Activated T-cell treated with anti-CD3 and anti-CD28 coated beads, Interleukin-2, amount 50 U/mL, for 4 hours (primary cell): ENCODE results near the gene ERICH6. TPM values are rescaled to one million over a fixed set of nuclear protein-coding genes. Genes with fewer than 3 reads are reported as not detected.
"Not testable (repeated sequence)": the region's sequence is repeated elsewhere in the genome, so short reads cannot be mapped to it uniquely, and the experiment has no call there.

Experiments used
- ATAC-seq, 2 donors: fragments of 200-7000 bp; cut with Tn5 transposase; one replicate each; pipeline ENCODE4 v1.10.0; 2021
- DNase-seq: peaks from one replicate; pipeline ENCODE4 v3.0.0-alpha.2; 2020
- H3K27me3 Mint-ChIP-seq: one replicate; pipeline ENCODE4 v1.8.0; 2021; ENCODE audit warnings: low read depth, mixed read lengths
- H3K36me3 Mint-ChIP-seq: one replicate; pipeline ENCODE4 v1.8.0; 2022; ENCODE audit warnings: mixed read lengths; ENCODE audit not compliant: insufficient read depth
- H3K4me1 Mint-ChIP-seq: one replicate; pipeline ENCODE4 v1.8.0; 2021; ENCODE audit warnings: low read depth, mixed read lengths
- H3K4me3 Mint-ChIP-seq: one replicate; pipeline ENCODE4 v1.8.0; 2021; ENCODE audit warnings: mild to moderate bottlenecking, moderate library complexity, mixed read lengths
- H3K9me3 Mint-ChIP-seq: one replicate; pipeline ENCODE4 v1.8.0; 2021; ENCODE audit warnings: mixed read lengths
- total RNA-seq, 3 donors: library from RNA; stranded (reverse); gene quantifications; one replicate each; pipeline ENCODE4 v1.2.1, GENCODE V29; 2021

ERICH6 gene
- total RNA-seq, 3 donors from 2014 or later: not detected

- H3K36me3 Mint-ChIP-seq: peaks cover 45% of the 10 kb centered on the region
- ATAC-seq: no peak
- H3K27me3 Mint-ChIP-seq: no peaks in the 10 kb centered on the region
- peaks cover 6% of the 10 kb centered on the region for H3K4me1 Mint-ChIP-seq
- no peaks in the 10 kb centered on the region for H3K9me3 Mint-ChIP-seq
- no peak for DNase-seq
- H3K4me3 Mint-ChIP-seq: no peak overlapping the region
Measured at GRCh38 chr3:150627557-150627956, 76.2 kb downstream of the ERICH6 start.

GRCh38 chr3:150626148-150626930 is 77.4 kb downstream of the ERICH6 start:
- Mint-ChIP-seq H3K27me3 (no peaks in the 10 kb centered on the region), H3K4me3 (no peak overlapping the region), H3K4me1 (peaks cover 15% of the 10 kb centered on the region), H3K36me3 (peaks cover 47% of the 10 kb centered on the region), H3K9me3 (no peaks in the 10 kb centered on the region)
- DNase-seq (no peak), ATAC-seq (no peak)

- Mint-ChIP-seq H3K9me3 (no peaks in the 10 kb centered on the region), H3K4me3 (no peak overlapping the region), H3K36me3 (peaks cover 40% of the 10 kb centered on the region), H3K27me3 (no peaks in the 10 kb centered on the region), H3K4me1 (peaks cover 33% of the 10 kb centered on the region)
- ATAC-seq (no peak), DNase-seq (no peak)
Measured at GRCh38 chr3:150623945-150624344, 79.8 kb downstream of the ERICH6 start.

GRCh38 chr3:150622955-150623354 is 80.8 kb downstream of the ERICH6 start:
- H3K4me1 Mint-ChIP-seq: peaks cover 38% of the 10 kb centered on the region
- not testable (repeated sequence) for H3K27me3 Mint-ChIP-seq, H3K4me3 Mint-ChIP-seq, H3K9me3 Mint-ChIP-seq, DNase-seq, ATAC-seq
- peaks cover 46% of the 10 kb centered on the region for H3K36me3 Mint-ChIP-seq

- DNase-seq (no peak), ATAC-seq (no peak)
- peaks cover 44% of the 10 kb centered on the region for H3K4me1 Mint-ChIP-seq
- no peaks in the 10 kb centered on the region for H3K27me3 Mint-ChIP-seq
- H3K36me3 Mint-ChIP-seq: peaks cover 31% of the 10 kb centered on the region
- H3K4me3 Mint-ChIP-seq: no peak overlapping the region
- no peaks in the 10 kb centered on the region for H3K9me3 Mint-ChIP-seq
Measured at GRCh38 chr3:150620002-150620689, 83.6 kb downstream of the ERICH6 start.

GRCh38 chr3:150613709-150614480 is 89.8 kb downstream of the ERICH6 start:
- DNase-seq (no peak), ATAC-seq (peak in 1 of 2 donors; percentile 44)
- Mint-ChIP-seq H3K4me1 (peaks cover 62% of the 10 kb centered on the region), H3K27me3 (no peaks in the 10 kb centered on the region), H3K9me3 (no peaks in the 10 kb centered on the region), H3K4me3 (no peak overlapping the region), H3K36me3 (peaks cover 38% of the 10 kb centered on the region)

- DNase-seq (no peak), ATAC-seq (no peak)
- Mint-ChIP-seq H3K4me1 (peaks cover 66% of the 10 kb centered on the region), H3K36me3 (peaks cover 35% of the 10 kb centered on the region), H3K4me3 (no peak overlapping the region), H3K9me3 (no peaks in the 10 kb centered on the region), H3K27me3 (no peaks in the 10 kb centered on the region)
Measured at GRCh38 chr3:150613034-150613433, 90.7 kb downstream of the ERICH6 start.

- Mint-ChIP-seq H3K9me3 (no peaks in the 10 kb centered on the region), H3K4me3 (no peak overlapping the region), H3K27me3 (no peaks in the 10 kb centered on the region), H3K4me1 (peaks cover 70% of the 10 kb centered on the region), H3K36me3 (peaks cover 38% of the 10 kb centered on the region)
- ATAC-seq: no peak
- DNase-seq: no peak
Measured at GRCh38 chr3:150612494-150612893, 91.2 kb downstream of the ERICH6 start.

- H3K4me3 Mint-ChIP-seq: no peak overlapping the region
- no peaks in the 10 kb centered on the region for H3K9me3 Mint-ChIP-seq
- H3K36me3 Mint-ChIP-seq: peaks cover 44% of the 10 kb centered on the region
- DNase-seq (no peak), ATAC-seq (no peak)
- H3K4me1 Mint-ChIP-seq: peaks cover 72% of the 10 kb centered on the region
- H3K27me3 Mint-ChIP-seq: no peaks in the 10 kb centered on the region
Measured at GRCh38 chr3:150611666-150612065, 92.1 kb downstream of the ERICH6 start.

- Mint-ChIP-seq H3K4me1 (peaks cover 78% of the 10 kb centered on the region), H3K9me3 (no peaks in the 10 kb centered on the region), H3K27me3 (no peaks in the 10 kb centered on the region), H3K4me3 (no peak overlapping the region), H3K36me3 (peaks cover 45% of the 10 kb centered on the region)
- ATAC-seq: no peak
- DNase-seq: no peak
Measured at GRCh38 chr3:150610785-150611184, 92.9 kb downstream of the ERICH6 start.

- no peak for DNase-seq
- Mint-ChIP-seq H3K4me3 (peak overlapping the region; percentile 51), H3K4me1 (peaks cover 82% of the 10 kb centered on the region), H3K9me3 (no peaks in the 10 kb centered on the region), H3K27me3 (no peaks in the 10 kb centered on the region), H3K36me3 (peaks cover 45% of the 10 kb centered on the region)
- ATAC-seq: peak; percentile 30 to 65
Measured at GRCh38 chr3:150609988-150610387, 93.7 kb downstream of the ERICH6 start.

Other genes starting within 250 kb of the ERICH6 start
- gene SERP1, start 157.4 kb downstream of the ERICH6 start, total RNA-seq: 100 to 1,000 TPM; 161 to 166 (median 165) TPM
- gene EIF2A, start 157.1 kb downstream of the ERICH6 start, total RNA-seq: 100 to 1,000 TPM; 163 to 180 (median 163) TPM
- gene SELENOT, start 100.6 kb downstream of the ERICH6 start, total RNA-seq: 100 to 1,000 TPM; 158 to 164 (median 162) TPM
- gene SIAH2, start 59.2 kb upstream of the ERICH6 start, total RNA-seq: 100 to 1,000 TPM; 136 to 146 (median 141) TPM
- not detected for gene MINDY4B, start 201.5 kb upstream of the ERICH6 start, total RNA-seq